ENCODE measurements around the gene ZNHIT2.

- TF ChIP-seq POLR2A (IDR thresholded peaks at IDR 0.05), result no peak
- TF ChIP-seq CTCF (IDR thresholded peaks at IDR 0.05 in 4 of 5, conservative IDR thresholded peaks at IDR 0.05 in 1 of 5), result no peak
Observed at GRCh38 chr11:65066805-65067291, 50.7 kb downstream of the ZNHIT2 start.

All from gastrocnemius medialis (tissue), 4 donors.